Ovary (tissue), 3 donors: ENCODE data around the gene HSPA14.

ENCODE experiments used
- EP300 ChIP-seq: sonication (generic); formaldehyde crosslinking; IDR thresholded peaks from one replicate; pipeline ENCODE4 v1.6.1; 2017; ENCODE audit warnings: antibody characterized with exemption
- TF ChIP-seq, protein P1 (sequence below), 3 donors: fragments of 450-650 bp in 2 of 3; fragments of 200-600 bp in 1 of 3; IDR thresholded peaks; one replicate each; pipeline versions ENCODE4 v1.5.1 to v1.8.0; 2016 to 2022; ENCODE audit warnings: antibody characterized with exemption in 3 of 3, mild to moderate bottlenecking in 1 of 3
- donor health status: DM: no; HTN: no; CAD: no.

DNA sequence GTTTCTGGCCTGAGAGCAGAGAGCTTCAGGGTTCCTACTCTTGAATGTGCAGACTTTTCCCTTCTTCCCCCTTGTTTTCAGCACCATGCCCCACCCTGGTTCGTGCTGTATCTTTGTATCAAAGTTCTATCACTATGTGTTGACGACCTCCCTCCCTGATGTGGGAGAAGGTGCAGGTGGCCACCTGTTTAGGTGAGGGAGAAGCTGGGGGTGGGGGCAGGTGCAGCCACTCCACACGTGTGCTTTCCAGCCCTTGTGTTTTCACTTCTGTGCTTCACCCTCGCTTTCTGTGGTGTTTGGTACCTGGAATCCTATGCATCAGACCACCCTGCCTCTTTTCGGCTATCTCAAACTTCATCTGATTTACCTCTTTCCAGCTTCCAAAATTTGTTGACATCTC is 20.9 kb downstream of the HSPA14 start:
- TF ChIP-seq EP300: no peak
- TF ChIP-seq, protein P1, sequence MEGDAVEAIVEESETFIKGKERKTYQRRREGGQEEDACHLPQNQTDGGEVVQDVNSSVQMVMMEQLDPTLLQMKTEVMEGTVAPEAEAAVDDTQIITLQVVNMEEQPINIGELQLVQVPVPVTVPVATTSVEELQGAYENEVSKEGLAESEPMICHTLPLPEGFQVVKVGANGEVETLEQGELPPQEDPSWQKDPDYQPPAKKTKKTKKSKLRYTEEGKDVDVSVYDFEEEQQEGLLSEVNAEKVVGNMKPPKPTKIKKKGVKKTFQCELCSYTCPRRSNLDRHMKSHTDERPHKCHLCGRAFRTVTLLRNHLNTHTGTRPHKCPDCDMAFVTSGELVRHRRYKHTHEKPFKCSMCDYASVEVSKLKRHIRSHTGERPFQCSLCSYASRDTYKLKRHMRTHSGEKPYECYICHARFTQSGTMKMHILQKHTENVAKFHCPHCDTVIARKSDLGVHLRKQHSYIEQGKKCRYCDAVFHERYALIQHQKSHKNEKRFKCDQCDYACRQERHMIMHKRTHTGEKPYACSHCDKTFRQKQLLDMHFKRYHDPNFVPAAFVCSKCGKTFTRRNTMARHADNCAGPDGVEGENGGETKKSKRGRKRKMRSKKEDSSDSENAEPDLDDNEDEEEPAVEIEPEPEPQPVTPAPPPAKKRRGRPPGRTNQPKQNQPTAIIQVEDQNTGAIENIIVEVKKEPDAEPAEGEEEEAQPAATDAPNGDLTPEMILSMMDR (IDR thresholded peaks at IDR 0.05): no peak
